ENCODE measurements around the gene GBP2. TPM values are rescaled to one million over a fixed set of nuclear protein-coding genes. Genes with fewer than 3 reads are reported as not detected.

GBP2 gene
- total and polyA plus RNA-seq, 9 of the 15 experiments (the other 6 are each of a cell fraction or from before 2014, with no cell fraction given), result 0.45 to 2.2 (median 0.69) TPM

DNA sequence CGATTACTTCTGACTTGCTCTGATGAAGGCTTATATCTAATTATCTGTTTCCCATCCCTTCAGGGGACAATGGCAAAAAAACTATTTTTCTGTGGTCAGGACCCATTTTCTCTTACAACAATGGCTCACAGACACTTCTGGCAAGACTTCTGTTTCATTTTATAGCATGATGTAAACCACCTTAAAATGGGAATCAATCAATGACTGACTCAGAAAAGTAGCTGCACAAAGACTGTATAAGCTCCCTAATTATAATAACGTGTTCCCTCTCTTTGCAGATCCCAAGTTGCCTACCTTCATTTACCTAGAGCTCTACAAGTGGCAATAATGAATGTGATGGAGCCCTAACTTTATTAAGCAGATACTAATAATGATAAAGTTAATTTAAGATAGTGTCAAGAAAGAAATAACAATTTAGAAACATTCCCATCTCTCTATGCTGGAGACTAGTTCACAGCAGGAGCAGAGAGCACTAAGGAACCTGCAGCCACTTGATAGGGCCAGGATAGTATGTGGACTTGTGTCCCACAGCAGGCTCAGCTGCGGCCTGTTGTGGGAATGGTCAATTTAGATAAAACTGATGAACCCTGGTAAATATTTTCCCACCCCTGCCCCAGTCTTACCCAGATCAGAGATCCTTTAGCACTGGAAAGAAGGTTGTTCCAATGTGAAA, 538 bp downstream of the GBP2 start (continued):
- TF ChIP-seq, protein P1, sequence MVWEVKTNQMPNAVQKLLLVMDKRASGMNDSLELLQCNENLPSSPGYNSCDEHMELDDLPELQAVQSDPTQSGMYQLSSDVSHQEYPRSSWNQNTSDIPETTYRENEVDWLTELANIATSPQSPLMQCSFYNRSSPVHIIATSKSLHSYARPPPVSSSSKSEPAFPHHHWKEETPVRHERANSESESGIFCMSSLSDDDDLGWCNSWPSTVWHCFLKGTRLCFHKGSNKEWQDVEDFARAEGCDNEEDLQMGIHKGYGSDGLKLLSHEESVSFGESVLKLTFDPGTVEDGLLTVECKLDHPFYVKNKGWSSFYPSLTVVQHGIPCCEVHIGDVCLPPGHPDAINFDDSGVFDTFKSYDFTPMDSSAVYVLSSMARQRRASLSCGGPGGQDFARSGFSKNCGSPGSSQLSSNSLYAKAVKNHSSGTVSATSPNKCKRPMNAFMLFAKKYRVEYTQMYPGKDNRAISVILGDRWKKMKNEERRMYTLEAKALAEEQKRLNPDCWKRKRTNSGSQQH (CRISPR knock-in tag; IDR thresholded peaks at IDR 0.05), result no peak
- TF ChIP-seq EP400 (IDR thresholded peaks at IDR 0.05) (no peak), TCFL5 (CRISPR knock-in tag; conservative IDR thresholded peaks at IDR 0.05) (no peak), RHOXF2B (CRISPR knock-in tag; conservative IDR thresholded peaks at IDR 0.05) (no peak), RBBP5 (IDR thresholded peaks at IDR 0.05; ENCODE audit: borderline replicate concordance, insufficient read depth, low read length, poor library complexity, severe bottlenecking) (no peak), TAL1 (IDR thresholded peaks at IDR 0.05) (peak; percentile 24), SOX6 (IDR thresholded peaks at IDR 0.05) (no peak), ZNF561 (CRISPR knock-in tag; conservative IDR thresholded peaks at IDR 0.05) (no peak), FUS (optimal IDR thresholded peaks at IDR 0.05; ENCODE audit: low read depth, low read length) (no peak), STAG1 (CRISPR knock-in tag; IDR thresholded peaks at IDR 0.05; ENCODE audit: borderline replicate concordance) (no peak), ZFPM2 (CRISPR knock-in tag; IDR thresholded peaks at IDR 0.05) (no peak), HDAC3 (IDR thresholded peaks at IDR 0.05; ENCODE audit: borderline replicate concordance, partially characterized antibody) (no peak), DIDO1 (tag; IDR thresholded peaks at IDR 0.05; ENCODE audit: low read depth) (no peak), SRSF3 (IDR thresholded peaks at IDR 0.05; ENCODE audit: insufficient read depth, low read length) (no peak), CBFA2T2 (conservative IDR thresholded peaks at IDR 0.05) (peak; percentile 30), ZNF41 (CRISPR knock-in tag; conservative IDR thresholded peaks at IDR 0.05) (no peak), ZNF586 (CRISPR knock-in tag; conservative IDR thresholded peaks at IDR 0.05) (no peak), PYGO2 (tag; IDR thresholded peaks at IDR 0.05) (no peak), ZNF224 (CRISPR knock-in tag; IDR thresholded peaks at IDR 0.05) (no peak)
- TF ChIP-seq, protein P2, sequence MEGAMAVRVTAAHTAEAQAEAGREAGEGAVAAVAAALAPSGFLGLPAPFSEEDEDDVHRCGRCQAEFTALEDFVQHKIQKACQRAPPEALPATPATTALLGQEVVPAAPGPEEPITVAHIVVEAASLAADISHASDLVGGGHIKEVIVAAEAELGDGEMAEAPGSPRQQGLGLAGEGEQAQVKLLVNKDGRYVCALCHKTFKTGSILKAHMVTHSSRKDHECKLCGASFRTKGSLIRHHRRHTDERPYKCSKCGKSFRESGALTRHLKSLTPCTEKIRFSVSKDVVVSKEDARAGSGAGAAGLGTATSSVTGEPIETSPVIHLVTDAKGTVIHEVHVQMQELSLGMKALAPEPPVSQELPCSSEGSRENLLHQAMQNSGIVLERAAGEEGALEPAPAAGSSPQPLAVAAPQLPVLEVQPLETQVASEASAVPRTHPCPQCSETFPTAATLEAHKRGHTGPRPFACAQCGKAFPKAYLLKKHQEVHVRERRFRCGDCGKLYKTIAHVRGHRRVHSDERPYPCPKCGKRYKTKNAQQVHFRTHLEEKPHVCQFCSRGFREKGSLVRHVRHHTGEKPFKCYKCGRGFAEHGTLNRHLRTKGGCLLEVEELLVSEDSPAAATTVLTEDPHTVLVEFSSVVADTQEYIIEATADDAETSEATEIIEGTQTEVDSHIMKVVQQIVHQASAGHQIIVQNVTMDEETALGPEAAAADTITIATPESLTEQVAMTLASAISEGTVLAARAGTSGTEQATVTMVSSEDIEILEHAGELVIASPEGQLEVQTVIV (CRISPR knock-in tag; IDR thresholded peaks at IDR 0.05; ENCODE audit: borderline replicate concordance), result no peak
- TF ChIP-seq, protein P3, sequence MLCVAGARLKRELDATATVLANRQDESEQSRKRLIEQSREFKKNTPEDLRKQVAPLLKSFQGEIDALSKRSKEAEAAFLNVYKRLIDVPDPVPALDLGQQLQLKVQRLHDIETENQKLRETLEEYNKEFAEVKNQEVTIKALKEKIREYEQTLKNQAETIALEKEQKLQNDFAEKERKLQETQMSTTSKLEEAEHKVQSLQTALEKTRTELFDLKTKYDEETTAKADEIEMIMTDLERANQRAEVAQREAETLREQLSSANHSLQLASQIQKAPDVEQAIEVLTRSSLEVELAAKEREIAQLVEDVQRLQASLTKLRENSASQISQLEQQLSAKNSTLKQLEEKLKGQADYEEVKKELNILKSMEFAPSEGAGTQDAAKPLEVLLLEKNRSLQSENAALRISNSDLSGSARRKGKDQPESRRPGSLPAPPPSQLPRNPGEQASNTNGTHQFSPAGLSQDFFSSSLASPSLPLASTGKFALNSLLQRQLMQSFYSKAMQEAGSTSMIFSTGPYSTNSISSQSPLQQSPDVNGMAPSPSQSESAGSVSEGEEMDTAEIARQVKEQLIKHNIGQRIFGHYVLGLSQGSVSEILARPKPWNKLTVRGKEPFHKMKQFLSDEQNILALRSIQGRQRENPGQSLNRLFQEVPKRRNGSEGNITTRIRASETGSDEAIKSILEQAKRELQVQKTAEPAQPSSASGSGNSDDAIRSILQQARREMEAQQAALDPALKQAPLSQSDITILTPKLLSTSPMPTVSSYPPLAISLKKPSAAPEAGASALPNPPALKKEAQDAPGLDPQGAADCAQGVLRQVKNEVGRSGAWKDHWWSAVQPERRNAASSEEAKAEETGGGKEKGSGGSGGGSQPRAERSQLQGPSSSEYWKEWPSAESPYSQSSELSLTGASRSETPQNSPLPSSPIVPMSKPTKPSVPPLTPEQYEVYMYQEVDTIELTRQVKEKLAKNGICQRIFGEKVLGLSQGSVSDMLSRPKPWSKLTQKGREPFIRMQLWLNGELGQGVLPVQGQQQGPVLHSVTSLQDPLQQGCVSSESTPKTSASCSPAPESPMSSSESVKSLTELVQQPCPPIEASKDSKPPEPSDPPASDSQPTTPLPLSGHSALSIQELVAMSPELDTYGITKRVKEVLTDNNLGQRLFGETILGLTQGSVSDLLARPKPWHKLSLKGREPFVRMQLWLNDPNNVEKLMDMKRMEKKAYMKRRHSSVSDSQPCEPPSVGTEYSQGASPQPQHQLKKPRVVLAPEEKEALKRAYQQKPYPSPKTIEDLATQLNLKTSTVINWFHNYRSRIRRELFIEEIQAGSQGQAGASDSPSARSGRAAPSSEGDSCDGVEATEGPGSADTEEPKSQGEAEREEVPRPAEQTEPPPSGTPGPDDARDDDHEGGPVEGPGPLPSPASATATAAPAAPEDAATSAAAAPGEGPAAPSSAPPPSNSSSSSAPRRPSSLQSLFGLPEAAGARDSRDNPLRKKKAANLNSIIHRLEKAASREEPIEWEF (CRISPR knock-in tag; IDR thresholded peaks at IDR 0.05), result no peak

Data from K562 (cell line).